GM23248 (cell line): Measurements from ENCODE around the gene STON2. TPM values are rescaled to one million over a fixed set of nuclear protein-coding genes. Genes with fewer than 3 reads are reported as not detected.

Source experiments
- DNase-seq: peaks from one replicate; pipeline ENCODE4 v3.0.0-alpha.2; 2015
- H2AFZ ChIP-seq: fragments of 200-600 bp; sonication (generic); 2 replicates; pipeline ENCODE4 v1.6.1; 2016; ENCODE audit warnings: antibody characterized with exemption
- H3F3A ChIP-seq: fragments of 200-600 bp; sonication (generic); 2 replicates; pipeline ENCODE4 v1.6.1; 2016; ENCODE audit warnings: mild to moderate bottlenecking, antibody characterized with exemption, mixed run types; ENCODE audit not compliant: insufficient read depth
- H3K27ac ChIP-seq: fragments of 200-600 bp; sonication (generic); 2 replicates; pipeline ENCODE4 v1.5.1; 2016; ENCODE audit warnings: mild to moderate bottlenecking
- H3K27me3 ChIP-seq: fragments of 200-600 bp; sonication (generic); replicated peaks from 2 replicates; pipeline ENCODE4 v1.6.1; 2016; ENCODE audit warnings: mild to moderate bottlenecking; ENCODE audit not compliant: insufficient read depth
- H3K36me3 ChIP-seq: fragments of 200-600 bp; sonication (generic); 2 replicates; pipeline ENCODE4 v1.6.1; 2016; ENCODE audit warnings: low read depth, mild to moderate bottlenecking
- H3K4me1 ChIP-seq: fragments of 200-600 bp; sonication (generic); 2 replicates; pipeline ENCODE4 v1.6.1; 2016; ENCODE audit warnings: mild to moderate bottlenecking; ENCODE audit not compliant: insufficient read depth
- H3K4me2 ChIP-seq: fragments of 200-600 bp; sonication (generic); one replicate; pipeline ENCODE4 v1.6.1; 2016; ENCODE audit warnings: mild to moderate bottlenecking; ENCODE audit not compliant: unreplicated experiment
- H3K4me3 ChIP-seq: fragments of 200-600 bp; sonication (generic); 2 replicates; pipeline ENCODE4 v1.5.1; 2016; ENCODE audit warnings: mild to moderate bottlenecking
- H3K79me2 ChIP-seq: fragments of 200-600 bp; sonication (generic); 2 replicates; pipeline ENCODE4 v1.6.1; 2016; ENCODE audit warnings: mild to moderate bottlenecking; ENCODE audit not compliant: insufficient read depth
- H3K9ac ChIP-seq: fragments of 200-600 bp; sonication (generic); 2 replicates; pipeline ENCODE4 v1.6.1; 2016; ENCODE audit warnings: mild to moderate bottlenecking
- H3K9me2 ChIP-seq: fragments of 200-600 bp; sonication (generic); 2 replicates; pipeline ENCODE4 v1.6.1; 2016; ENCODE audit warnings: mixed run types, mild to moderate bottlenecking, moderate library complexity; ENCODE audit not compliant: insufficient read depth
- H3K9me3 ChIP-seq: fragments of 200-600 bp; sonication (generic); one replicate; pipeline ENCODE4 v1.6.1; 2017; ENCODE audit warnings: low read depth
- H4K20me1 ChIP-seq: fragments of 200-600 bp; sonication (generic); 2 replicates; pipeline ENCODE4 v1.6.0; 2016; ENCODE audit not compliant: insufficient read depth
- EZH2 ChIP-seq: fragments of 200-600 bp; sonication (generic); IDR thresholded peaks from 2 replicates; pipeline ENCODE4 v1.6.1; 2018; ENCODE audit warnings: antibody characterized with exemption, mild to moderate bottlenecking; ENCODE audit not compliant: insufficient read depth, poor library complexity, severe bottlenecking
- EZH2phosphoT487 ChIP-seq: fragments of 200-600 bp; sonication (generic); IDR thresholded peaks from 2 replicates; pipeline ENCODE4 v1.6.1; 2018; ENCODE audit warnings: antibody characterized with exemption, moderate library complexity, mild to moderate bottlenecking, low read depth; ENCODE audit not compliant: insufficient read depth
- WGBS, 2 experiments: methylation state at CpG; one replicate each; pipeline ENCODE4 v1.1.6; 2015 to 2017; ENCODE audit warnings: low lambda C conversion rate in 2 of 2, low coverage in 1 of 2; ENCODE audit errors: missing lambda C conversion rate in 2 of 2; 5-methylcytosine and 5-hydroxymethylcytosine counted together
- in situ Hi-C: fragments of 300-500 bp; cut with MboI; formaldehyde crosslinking; loops from 2 replicates; pipeline ENCODE4 v1.15.0; 2020
- polyA plus RNA-seq: library from polyadenylated mRNA; unstranded; fragments of >200 nt; fragmentation: Nextera tagmentation; extraction: Ambion mirVana; gene quantifications from 2 replicates; pipeline ENCODE4 v1.2.1, GENCODE V29; 2016
- total RNA-seq: library from RNA; depleted of rRNA; stranded (reverse); fragments of >200 nt; shearing (Covaris generic); gene quantifications from 2 replicates; pipeline ENCODE4 v1.2.3, GENCODE V29; 2014

Gene STON2
- total and polyA plus RNA-seq, 2 experiments from 2014 or later = 0.14 TPM; not detected in 1

DNA sequence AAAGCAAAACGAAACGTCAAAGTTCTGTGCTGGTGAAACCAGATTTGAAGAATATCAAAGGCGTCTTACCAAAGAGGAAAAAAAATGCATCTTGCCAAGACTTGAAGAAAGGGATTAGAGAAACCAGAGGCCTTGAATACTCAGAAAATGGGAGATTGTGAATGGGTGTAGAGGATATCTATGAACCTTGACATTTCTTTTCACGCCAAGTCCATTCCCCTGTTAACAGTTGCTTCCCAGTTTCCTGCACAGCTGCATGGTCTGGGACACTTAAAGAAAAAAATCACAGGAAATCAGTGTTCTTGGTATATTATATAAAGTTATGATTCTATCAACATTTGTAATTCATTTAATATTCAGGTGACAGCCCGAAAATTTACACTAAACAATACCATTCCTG, 178.0 kb downstream of the STON2 start:
- H3K27ac ChIP-seq = peak overlapping the region; percentile 97
- peak overlapping the region; percentile 100 for H3K9ac ChIP-seq
- H3K4me2 ChIP-seq = peak overlapping the region; percentile 75
- H3K9me2 ChIP-seq = no peaks in the 10 kb centered on the region
- H3K9me3 ChIP-seq = no peaks in the 10 kb centered on the region
- H3K4me1 ChIP-seq = peaks cover 20% of the 10 kb centered on the region
- H4K20me1 ChIP-seq = no peaks in the 10 kb centered on the region
- no peak for TF ChIP-seq EZH2
- TF ChIP-seq EZH2phosphoT487 = no peak
- peaks cover 5% of the 10 kb centered on the region; the same call in 1 of the 2 replicates for H3F3A ChIP-seq
- peak overlapping the region; percentile 91 for H2AFZ ChIP-seq
- H3K4me3 ChIP-seq = peak overlapping the region; percentile 72; the same call in 1 of the 2 replicates
- no peaks in the 10 kb centered on the region for H3K36me3 ChIP-seq
- 83 to 85% methylated on average over 5 of the region's 5 CpGs for WGBS, 2 experiments
- in situ Hi-C loops = no loop called here
- H3K27me3 ChIP-seq = no peaks in the 10 kb centered on the region
- H3K79me2 ChIP-seq = peaks cover 27% of the 10 kb centered on the region
- DNase-seq = no peak

DNA sequence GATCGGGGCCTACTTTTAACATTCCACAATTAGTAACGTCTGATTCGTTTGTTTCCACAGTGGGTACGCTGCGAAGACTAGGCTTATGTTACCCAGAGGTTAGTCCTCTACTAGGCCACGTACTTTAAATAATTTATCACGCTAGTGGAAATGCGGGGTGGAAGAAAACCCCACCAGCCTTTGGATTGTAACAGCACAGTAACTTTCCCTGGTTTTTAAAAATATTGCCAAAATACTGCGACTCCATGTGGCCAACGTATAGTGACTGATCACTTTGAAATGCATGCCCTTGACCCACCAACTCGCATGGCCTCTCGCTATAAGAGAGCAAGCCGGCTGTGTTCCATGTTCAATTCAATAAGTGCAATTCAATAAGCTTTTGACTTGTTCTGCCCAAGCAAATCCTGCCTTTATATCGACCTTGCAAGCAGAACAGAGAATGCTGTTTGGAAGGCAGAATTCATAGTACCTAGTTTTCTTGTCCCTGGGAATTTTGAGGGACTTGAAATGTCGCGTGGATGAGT, 178.5 kb downstream of the STON2 start:
- Histone ChIP-seq H3K4me3 (peak overlapping the region; percentile 72), H3K27me3 (no peaks in the 10 kb centered on the region), H4K20me1 (no peaks in the 10 kb centered on the region), H3F3A (peaks cover 5% of the 10 kb centered on the region; the same call in 1 of the 2 replicates), H2AFZ (peak overlapping the region; percentile 91), H3K79me2 (peaks cover 32% of the 10 kb centered on the region), H3K9ac (peak overlapping the region; percentile 100), H3K9me2 (no peaks in the 10 kb centered on the region), H3K36me3 (no peaks in the 10 kb centered on the region), H3K4me2 (peak overlapping the region; percentile 75), H3K27ac (peak overlapping the region; percentile 97), H3K4me1 (peaks cover 20% of the 10 kb centered on the region), H3K9me3 (no peaks in the 10 kb centered on the region)
- 47 to 48% methylated on average over 16 of the region's 16 CpGs for WGBS, 2 experiments
- TF ChIP-seq EZH2phosphoT487 (no peak), EZH2 (no peak)
- no peak for DNase-seq
- in situ Hi-C loops = no loop called here

DNA sequence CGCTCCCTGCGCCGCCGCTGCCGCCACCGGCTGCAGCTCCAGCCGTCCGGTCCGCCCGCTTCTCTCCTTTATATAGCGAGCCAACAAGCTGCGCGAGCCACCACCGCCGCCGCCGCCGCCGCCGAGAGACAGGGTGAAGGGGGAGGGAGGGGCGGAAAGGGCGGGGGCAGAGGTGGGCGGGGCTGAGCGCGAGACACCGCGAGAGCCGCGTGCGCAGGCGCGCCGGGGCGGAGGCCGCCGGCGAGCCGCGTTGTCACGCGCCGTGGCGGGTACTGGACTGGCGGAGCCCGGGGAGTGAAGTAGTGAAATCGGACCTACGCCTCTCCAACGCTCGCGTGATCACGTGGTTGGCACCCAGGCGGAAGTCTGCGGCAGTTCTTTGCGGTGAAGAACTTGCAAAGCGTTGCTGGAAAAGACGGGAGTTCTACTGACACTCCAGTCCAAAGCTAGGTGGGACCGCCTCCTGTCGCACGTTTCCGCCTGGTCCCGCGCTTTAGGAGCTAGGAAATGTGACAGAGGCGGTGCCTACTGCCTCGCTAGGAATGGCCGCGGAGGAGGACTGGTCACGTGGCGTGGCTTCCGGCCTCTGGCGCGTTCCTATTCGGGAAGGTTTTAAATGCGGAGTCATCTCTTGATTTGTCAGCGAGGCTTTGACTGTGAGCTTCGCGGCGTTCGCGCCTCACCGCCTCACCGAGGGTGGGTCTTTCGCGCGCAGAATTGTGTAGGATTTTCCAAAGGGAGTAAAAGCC, 179.1 kb downstream of the STON2 start, which contains the start of gene GTF2A1:
Gene GTF2A1 (minus strand): TSS at position 130 of the 749 bp plus-strand sequence. CDS start 441 bp downstream, outside the sequence.
- peaks cover 39% of the 10 kb centered on the region for H3K79me2 ChIP-seq
- no peaks in the 10 kb centered on the region for H3K9me3 ChIP-seq
- H3K4me2 ChIP-seq = peak within 1 kb of the TSS; percentile 100
- H3K27me3 ChIP-seq = no peaks in the 10 kb centered on the region
- in situ Hi-C loops = no loop called here
- peaks cover 20% of the 10 kb centered on the region for H3K4me1 ChIP-seq
- no peak for TF ChIP-seq EZH2phosphoT487
- no peak for TF ChIP-seq EZH2
- H3K4me3 ChIP-seq = peak within 1 kb of the TSS; percentile 99
- peaks cover 4% of the 10 kb centered on the region for H3K36me3 ChIP-seq
- WGBS, 2 experiments = 1 to 2% methylated on average over 55 to 76 of the region's 84 CpGs
- peak; percentile 99 for DNase-seq
- peak within 1 kb of the TSS; percentile 100 for H3K9ac ChIP-seq
- no peaks in the 10 kb centered on the region for H4K20me1 ChIP-seq
- no peaks in the 10 kb centered on the region for H3K9me2 ChIP-seq
- peaks cover 5% of the 10 kb centered on the region; the same call in 1 of the 2 replicates for H3F3A ChIP-seq
- H2AFZ ChIP-seq = peak within 1 kb of the TSS; percentile 91
- H3K27ac ChIP-seq = peak within 1 kb of the TSS; percentile 97

DNA sequence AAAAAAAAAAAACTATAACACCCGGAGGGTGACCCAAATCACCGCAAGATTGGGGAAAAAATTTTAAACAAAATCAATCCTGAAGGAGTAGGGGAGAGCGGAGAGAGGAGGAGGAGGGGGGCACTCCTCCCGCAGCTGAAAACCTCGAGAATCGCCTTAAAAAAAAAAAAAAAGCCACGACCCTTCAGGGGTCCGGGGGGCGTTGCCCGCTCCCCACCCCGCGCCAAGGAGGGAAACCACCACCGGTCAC, 179.6 kb downstream of the STON2 start:
- Histone ChIP-seq H2AFZ (peak overlapping the region; percentile 51; the same call in 1 of the 2 replicates), H3K36me3 (peaks cover 9% of the 10 kb centered on the region), H3K9ac (peak overlapping the region; percentile 100), H3K27ac (peak overlapping the region; percentile 97), H3K4me3 (peak overlapping the region; percentile 99), H3K4me1 (peaks cover 20% of the 10 kb centered on the region), H3K79me2 (peaks cover 44% of the 10 kb centered on the region), H4K20me1 (no peaks in the 10 kb centered on the region), H3K9me3 (no peaks in the 10 kb centered on the region), H3K4me2 (peak overlapping the region; percentile 92), H3K9me2 (no peaks in the 10 kb centered on the region), H3F3A (peaks cover 5% of the 10 kb centered on the region; the same call in 1 of the 2 replicates), H3K27me3 (no peaks in the 10 kb centered on the region)
- in situ Hi-C loops = no loop called here
- TF ChIP-seq EZH2 (no peak), EZH2phosphoT487 (no peak)
- DNase-seq = no peak
- WGBS, 2 experiments = 1 to 2% methylated on average over 11 to 13 of the region's 13 CpGs
